HG03432 (cell line): ENCODE results near the gene EIF4E.
A peak's percentile ranks its signal among the peaks of the same experiment; 100 is the strongest.

Experiments used
- ATAC-seq: cut with Tn5 transposase; IDR thresholded peaks from one replicate; pipeline ENCODE4 v1.9.1; 2021; ENCODE audit warnings: mild to moderate bottlenecking, moderate library complexity; ENCODE audit not compliant: unreplicated experiment

Gene EIF4E

GRCh38 chr4:98928505-98929340, at the start of gene EIF4E:
EIF4E (minus strand) TSS chr4:98929133; CDS start chr4:98929112, 21 bp downstream.
- peak; percentile 72 for ATAC-seq

- ATAC-seq = no peak
Observed at GRCh38 chr4:98977557-98977956, 48.6 kb upstream of the EIF4E start.

GRCh38 chr4:98976716-98977115, 47.8 kb upstream of the EIF4E start:
- ATAC-seq = no peak

- no peak for ATAC-seq
Observed at GRCh38 chr4:98969878-98970785, 41.2 kb upstream of the EIF4E start.

- ATAC-seq = no peak
Observed at GRCh38 chr4:98967786-98968329, 38.9 kb upstream of the EIF4E start.

- ATAC-seq = no peak
Observed at GRCh38 chr4:98966926-98967325, 38.0 kb upstream of the EIF4E start.

- no peak for ATAC-seq
Observed at GRCh38 chr4:98963538-98964433, 34.9 kb upstream of the EIF4E start.

- no peak for ATAC-seq
Observed at GRCh38 chr4:98961770-98962169, 32.8 kb upstream of the EIF4E start.

GRCh38 chr4:98959411-98959810, 30.5 kb upstream of the EIF4E start:
- ATAC-seq = no peak

- ATAC-seq = no peak
Observed at GRCh38 chr4:98958065-98958464, 29.1 kb upstream of the EIF4E start.

GRCh38 chr4:98955229-98955628, 26.3 kb upstream of the EIF4E start:
- no peak for ATAC-seq

GRCh38 chr4:98951710-98952109, 22.8 kb upstream of the EIF4E start:
- ATAC-seq = no peak

- no peak for ATAC-seq
Observed at GRCh38 chr4:98950925-98951324, 22.0 kb upstream of the EIF4E start.

- ATAC-seq = no peak
Observed at GRCh38 chr4:98946359-98946758, 17.4 kb upstream of the EIF4E start.

- peak; percentile 91 for ATAC-seq
Observed at GRCh38 chr4:98945297-98945850, 16.4 kb upstream of the EIF4E start.

GRCh38 chr4:98939892-98940298, 11.0 kb upstream of the EIF4E start:
- peak; percentile 67 for ATAC-seq

- ATAC-seq = peak; percentile 59
Observed at GRCh38 chr4:98939438-98939837, 10.5 kb upstream of the EIF4E start.

- no peak for ATAC-seq
Observed at GRCh38 chr4:98937986-98938720, 9.2 kb upstream of the EIF4E start.

GRCh38 chr4:98935633-98936032, 6.7 kb upstream of the EIF4E start:
- ATAC-seq = no peak
